ENCODE measurements around the gene OR52N4.
"Not testable (repeated sequence)": the region's sequence is repeated elsewhere in the genome, so short reads cannot be mapped to it uniquely, and the experiment has no call there.

The OR52N4 gene

DNA sequence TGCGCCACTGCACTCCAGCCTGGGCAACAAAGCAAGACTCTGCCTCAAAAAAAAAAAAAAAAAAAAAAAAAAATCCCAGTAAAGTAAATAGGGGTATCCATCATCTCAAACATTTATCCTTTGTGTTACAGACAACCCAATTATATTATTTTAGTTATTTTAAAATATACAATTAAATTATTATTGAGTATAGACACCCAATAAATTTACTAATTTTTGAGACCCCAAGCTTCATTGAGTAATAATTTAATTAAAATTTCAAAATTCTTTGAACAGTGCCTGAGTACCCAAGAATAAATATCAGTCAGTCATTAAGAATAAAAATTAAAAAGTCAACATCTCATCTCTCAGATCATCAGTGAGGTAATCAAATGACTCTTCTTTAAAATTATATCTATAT lies at the start of gene OR52N4:
TSS of gene OR52N4 (plus strand) at position 301 of the 400 bp plus-strand sequence. CDS start 498 bp downstream, outside the sequence.
- no peak for DNase-seq (ENCODE audit: low read depth in 2 of 2)

DNA sequence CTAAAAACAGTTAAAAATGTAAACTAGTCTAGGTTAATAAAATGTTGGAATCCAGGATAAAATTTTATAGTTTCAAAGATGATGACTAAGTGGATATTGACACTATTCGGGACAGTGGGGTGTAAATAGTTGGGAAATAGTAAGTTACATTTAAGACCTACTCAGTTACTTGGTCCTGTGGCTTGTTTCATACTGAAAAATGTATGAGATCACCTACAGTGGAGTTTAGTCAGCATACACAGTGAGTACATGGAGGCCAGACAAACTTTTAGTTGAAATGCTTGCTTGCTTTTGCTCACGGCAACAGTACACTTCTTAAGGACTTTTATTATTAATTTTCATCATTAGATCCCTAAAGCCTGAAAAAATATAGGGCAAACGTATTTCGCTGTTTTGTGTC lies 48.4 kb upstream of the OR52N4 start:
- no peak for DNase-seq (ENCODE audit: low read depth in 2 of 2)

DNA sequence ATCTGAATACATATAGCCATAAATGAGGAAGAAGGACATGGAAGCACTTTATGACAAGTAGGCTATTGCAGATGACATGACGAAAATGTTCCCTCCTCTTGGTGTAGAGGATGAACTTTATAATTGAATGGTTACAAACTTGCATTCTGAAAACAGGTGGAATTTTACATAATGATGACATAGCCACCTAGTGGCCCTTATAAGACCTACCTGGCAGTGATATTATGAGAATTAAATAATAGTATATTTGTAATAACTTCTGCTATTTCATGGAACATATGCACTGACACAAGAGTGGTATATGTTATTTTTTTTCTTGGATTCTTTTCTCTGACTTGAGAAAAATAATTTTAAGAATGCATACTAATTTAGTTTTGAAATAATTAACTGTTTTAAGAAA lies 41.5 kb upstream of the OR52N4 start:
- no peak for DNase-seq (ENCODE audit: low read depth in 2 of 2)

DNA sequence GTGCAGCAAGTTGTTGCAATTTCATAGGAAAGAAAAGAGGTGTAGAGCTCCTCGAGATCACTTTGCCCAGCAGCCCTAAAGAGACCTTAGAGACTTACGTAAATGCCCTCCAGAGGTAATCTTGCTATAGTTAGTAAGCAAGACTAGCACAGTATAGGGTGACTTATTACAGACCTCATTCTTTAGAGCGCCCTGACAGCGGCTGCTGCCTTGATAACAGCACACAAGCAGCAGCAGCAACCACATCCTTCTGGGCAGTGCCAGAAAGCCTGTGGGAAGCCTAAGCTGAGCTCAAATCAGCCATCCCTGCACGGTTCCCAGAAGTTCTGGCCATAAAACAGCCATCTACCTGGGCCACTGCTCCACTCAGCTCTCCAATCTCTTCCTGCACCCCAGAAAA lies 40.3 kb upstream of the OR52N4 start:
- DNase-seq (ENCODE audit: low read depth in 2 of 2), result no peak

DNA sequence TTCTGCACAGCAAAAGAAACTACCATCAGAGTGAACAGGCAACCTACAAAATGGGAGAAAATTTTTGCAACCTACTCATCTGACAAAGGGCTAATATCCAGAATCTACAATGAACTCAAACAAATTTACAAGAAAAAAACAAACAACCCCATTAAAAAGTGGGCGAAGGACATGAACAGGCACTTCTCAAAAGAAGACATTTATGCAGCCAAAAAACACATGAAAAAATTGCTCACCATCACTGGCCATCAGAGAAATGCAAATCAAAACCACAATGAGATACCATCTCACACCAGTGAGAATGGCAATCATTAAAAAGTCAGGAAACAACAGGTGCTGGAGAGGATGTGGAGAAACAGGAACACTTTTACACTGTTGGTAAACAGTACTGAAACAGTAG lies 37.5 kb upstream of the OR52N4 start:
- not testable (repeated sequence) for DNase-seq (ENCODE audit: low read depth in 2 of 2)

DNA sequence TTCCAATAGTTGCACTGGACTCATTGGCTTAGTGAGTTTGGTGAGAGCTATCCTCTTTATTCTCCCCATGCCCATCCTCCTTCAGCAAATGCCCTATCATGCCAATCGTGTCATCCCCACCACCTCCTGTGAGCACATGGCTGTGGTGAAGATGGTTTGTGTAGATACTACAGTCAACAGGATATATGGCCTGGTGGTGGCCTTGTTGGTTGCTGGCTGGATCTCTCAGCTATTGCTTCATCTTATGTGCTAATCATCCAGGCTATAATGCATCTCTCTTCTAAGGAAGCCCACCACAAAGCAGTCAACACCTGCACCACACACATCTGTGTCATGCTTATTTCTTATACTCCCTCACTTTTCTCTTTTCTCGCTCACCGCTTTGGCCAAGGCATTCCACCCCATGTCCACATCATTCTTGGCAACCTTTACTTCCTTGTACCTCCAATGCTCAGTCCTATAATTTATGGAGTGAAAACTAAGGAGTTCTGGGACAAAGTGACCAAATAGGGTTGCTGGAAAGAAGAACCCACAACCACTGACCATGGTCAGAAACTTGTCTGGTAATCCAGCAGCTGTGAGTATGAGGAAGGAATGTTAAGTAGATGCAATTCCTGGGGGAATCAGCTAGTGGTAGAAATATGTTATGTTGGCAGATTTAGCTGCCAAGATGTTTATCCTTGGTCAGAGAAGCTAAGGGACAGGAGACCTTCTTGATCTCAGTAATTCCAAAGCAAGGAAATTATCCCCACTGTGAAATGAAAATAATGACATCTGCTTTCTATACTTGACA lies 34.1 kb upstream of the OR52N4 start:
- DNase-seq (ENCODE audit: low read depth in 2 of 2), result no peak

DNA sequence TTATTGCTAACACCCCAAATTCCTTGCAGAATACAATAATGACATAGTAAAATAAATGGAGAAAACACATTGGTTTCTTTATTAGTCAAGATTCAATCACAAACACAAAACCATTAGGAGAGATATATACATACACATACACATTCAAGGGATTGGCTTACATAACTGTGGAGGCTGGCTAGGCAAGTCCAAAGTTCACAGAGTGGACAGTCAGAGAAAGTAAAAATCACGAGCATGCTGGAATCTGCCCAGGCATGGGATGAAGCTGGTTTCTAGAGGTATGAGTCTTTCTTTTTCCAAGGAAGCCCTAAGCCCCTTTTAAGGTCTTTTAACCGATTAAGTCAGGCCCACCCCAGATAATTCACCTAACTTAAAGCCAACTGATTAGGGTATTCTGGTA lies 31.4 kb upstream of the OR52N4 start:
- DNase-seq (ENCODE audit: low read depth in 2 of 2), result no peak

DNA sequence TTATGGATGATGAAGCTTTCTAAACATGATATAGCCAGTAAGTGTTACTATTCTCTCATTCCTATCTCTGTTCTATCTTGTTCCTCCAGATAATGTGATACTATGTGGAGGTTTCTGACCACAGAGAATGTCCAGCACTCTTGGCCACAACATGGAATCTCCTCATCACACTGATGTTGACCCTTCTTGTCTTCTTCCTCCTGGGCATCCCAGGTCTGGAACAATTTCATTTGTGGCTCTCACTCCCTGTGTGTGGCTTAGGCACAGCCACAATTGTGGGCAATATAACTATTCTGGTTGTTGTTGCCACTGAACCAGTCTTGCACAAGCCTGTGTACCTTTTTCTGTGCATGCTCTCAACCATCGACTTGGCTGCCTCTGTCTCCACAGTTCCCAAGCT lies 27.7 kb upstream of the OR52N4 start:
- no peak for DNase-seq (ENCODE audit: low read depth in 2 of 2)

DNA sequence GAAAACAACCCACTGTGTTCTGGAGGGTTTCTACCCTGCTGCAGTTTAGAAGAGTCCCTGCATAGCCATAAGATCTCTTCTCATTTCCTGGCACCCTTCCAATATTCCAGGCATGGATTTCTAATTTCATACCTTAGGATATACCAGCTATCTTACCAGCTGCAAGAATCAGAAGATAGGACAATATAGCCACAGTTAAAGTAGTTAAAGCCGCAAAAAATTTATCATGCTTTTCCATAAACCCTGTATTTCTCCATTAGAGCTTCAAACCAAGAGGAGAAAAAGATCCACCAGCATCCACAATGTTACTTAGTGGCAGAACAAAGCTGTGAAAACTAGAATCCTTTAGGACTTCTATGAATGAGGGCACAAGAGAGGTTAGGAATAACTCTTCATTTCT lies 26.4 kb upstream of the OR52N4 start:
- DNase-seq (ENCODE audit: low read depth in 2 of 2), result no peak

DNA sequence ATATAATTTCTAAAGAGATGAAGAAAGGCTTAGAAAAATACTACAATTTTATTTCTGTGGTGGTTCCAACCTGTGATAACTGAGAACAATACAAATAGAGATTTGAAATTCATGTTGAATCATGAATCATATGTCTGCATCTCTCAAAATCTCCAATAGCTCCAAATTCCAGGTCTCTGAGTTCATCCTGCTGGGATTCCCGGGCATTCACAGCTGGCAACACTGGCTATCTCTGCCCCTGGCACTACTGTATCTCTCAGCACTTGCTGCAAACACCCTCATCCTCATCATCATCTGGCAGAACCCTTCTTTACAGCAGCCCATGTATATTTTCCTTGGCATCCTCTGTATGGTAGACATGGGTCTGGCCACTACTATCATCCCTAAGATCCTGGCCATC lies 17.6 kb upstream of the OR52N4 start, which contains the start of gene OR56B1:
TSS of gene OR56B1 (plus strand) at position 53 of the 400 bp plus-strand sequence. CDS start at position 122, 69 bp downstream.
- DNase-seq (ENCODE audit: low read depth in 2 of 2), result no peak

DNA sequence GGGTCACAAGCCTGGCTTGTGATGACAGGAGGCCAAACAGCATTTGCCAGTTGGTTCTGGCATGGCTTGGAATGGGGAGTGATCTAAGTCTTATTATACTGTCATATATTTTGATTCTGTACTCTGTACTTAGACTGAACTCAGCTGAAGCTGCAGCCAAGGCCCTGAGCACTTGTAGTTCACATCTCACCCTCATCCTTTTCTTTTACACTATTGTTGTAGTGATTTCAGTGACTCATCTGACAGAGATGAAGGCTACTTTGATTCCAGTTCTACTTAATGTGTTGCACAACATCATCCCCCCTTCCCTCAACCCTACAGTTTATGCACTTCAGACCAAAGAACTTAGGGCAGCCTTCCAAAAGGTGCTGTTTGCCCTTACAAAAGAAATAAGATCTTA lies 17.0 kb upstream of the OR52N4 start:
- no peak for DNase-seq (ENCODE audit: low read depth in 2 of 2)

DNA sequence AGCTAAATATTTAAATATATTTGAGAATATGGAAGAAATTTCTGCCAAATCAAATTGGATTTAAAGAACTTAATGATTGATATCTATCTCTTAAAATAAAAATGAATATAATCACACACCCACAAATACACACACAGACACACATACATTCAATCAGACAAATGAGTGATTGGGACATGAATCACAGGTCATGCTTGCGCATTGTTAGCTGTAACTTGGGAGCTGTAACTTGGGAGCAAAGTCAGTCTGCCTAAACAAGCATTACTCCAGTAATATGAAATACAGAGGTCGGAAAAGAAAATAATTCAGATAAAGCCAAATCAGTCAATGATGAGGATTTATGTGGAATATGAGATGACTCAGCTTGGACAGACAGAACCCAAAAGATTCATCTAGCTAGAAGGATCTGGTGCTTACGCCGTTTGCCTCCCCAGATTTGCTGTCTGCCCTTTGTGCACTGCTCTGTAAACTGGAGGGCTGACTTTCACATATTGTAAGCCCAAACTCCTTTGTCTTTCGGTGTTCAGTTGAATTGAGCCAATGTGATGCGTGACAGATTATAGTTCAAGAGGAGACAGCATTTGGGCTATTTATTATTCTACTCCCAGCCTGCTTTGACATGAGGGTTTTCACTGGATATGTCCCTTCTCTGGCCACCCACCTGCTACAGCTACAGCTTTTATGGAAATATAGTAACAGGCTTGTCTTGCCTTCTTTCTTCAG lies 16.2 kb upstream of the OR52N4 start:
- no peak for DNase-seq (ENCODE audit: low read depth in 2 of 2)

DNA sequence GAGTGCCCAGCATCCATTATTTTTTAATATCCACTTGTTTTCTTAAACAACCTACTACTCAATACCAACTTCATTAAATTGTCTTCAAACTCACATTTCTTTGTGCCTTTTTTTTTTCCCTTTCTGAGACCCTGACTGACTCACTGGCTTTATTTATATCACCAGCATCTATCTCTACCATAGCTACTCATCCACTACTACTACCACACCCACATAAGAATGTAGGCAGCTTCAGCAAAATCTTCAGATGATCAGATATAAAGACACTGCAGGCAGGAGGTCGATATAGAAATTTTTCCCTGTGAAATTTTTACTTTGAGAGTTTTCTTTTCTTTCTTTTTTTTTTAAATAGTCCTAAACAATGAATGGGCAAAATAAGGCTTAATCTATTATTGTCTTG lies 15.6 kb upstream of the OR52N4 start:
- DNase-seq (ENCODE audit: low read depth in 2 of 2), result no peak

DNA sequence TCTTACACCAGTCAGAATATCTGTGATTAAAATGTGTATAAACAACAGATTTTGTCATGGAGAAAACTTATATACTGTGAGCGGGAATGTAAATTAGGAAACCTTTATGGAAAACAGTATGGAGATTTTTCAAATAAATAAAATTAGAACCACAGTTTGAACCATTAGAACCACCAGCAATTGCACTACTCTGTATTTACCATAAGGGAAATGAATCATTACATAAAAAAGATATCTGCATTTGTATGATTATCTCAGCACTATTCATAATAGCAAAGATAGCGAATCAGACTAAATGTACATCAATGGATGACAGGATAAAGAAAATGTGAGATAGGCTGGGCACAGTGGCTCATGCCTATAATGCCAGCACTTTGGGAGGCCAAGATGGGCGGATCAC lies 7.4 kb upstream of the OR52N4 start:
- no peak for DNase-seq (ENCODE audit: low read depth in 2 of 2)

DNA sequence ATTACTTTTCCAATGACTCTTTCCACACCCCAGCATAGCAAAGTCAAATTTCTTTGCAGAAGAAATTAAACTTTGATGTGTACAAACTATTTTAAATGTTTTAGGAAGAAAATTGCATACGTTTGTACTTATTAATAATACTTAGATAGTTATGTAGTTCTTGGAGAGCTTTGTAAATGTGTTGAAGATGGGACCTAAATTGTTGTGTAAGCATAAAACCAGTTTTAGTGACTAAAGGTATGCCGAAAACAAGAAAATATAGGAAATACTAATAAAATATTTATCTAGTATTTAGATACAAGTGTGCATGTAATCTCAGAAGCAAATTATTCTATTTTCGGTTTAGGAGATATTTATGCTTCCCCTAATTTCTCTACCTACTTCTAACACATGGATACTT lies 4.2 kb upstream of the OR52N4 start:
- no peak for DNase-seq (ENCODE audit: low read depth in 2 of 2)

DNA sequence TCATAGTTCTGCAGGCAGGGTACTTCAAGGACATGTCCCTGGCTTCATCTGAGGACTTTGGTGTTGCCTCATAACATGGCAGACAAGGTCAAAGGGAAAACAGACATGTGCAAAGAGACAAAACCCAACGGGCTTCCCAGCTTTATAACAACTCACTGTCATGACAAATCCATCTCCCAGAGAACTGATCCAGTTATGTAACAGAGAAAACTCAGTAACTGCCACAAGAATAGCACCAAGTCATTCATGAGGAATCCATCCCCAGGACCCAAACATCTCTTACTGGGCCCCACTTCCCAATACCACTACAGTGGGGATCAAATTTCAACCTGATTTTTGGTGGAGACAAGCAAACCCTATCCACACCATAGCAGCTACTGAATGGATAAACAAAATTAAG lies 13.0 kb downstream of the OR52N4 start:
- no peak for DNase-seq (ENCODE audit: low read depth in 2 of 2)

DNA sequence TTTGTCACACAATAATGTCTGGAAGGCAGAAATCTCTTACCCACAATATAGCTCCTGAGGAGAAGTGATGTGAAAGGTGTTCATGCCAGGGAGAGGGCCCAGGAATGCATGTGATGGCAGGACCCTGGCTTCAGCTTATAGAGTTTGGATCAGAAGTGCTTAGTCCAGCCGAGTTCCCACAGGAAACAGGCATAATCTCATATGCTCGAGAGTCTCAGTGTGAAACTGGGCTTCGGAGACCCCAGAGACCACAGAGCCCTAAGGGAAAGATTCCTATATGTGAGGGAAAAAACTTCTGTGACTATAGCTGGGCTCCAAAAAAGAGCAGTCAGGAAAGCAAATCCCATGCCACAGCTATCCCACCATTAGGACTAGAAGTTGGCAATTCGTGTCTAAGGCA lies 29.2 kb downstream of the OR52N4 start, which contains the start of gene OR52N5:
TSS of gene OR52N5 (minus strand) at position 101 of the 400 bp plus-strand sequence. CDS start 4,721 bp downstream, outside the sequence.
- no peak for DNase-seq (ENCODE audit: low read depth in 2 of 2)

DNA sequence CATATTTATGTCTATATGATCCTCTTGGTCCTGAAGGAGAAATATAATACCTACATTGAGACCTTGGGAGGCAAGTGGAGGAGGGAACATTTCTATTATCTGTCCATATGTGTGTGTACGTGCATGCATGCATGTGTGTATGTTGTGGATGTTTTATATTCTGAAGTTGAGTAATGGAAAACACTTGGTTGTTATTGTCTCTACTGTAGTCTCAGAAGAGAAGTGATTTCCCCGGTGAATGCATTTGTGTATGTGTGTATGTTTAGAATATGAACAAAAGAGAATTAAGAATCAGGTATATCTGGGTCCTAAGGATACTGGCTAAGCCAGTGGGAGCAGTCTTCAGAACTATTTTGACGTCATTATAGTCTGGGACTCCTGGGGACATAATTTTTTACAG lies 37.1 kb downstream of the OR52N4 start, which contains the start of gene OR52N1:
TSS of gene OR52N1 (minus strand) at position 101 of the 400 bp plus-strand sequence. CDS start 2,449 bp downstream, outside the sequence.
- no peak for DNase-seq (ENCODE audit: low read depth in 2 of 2)

DNA sequence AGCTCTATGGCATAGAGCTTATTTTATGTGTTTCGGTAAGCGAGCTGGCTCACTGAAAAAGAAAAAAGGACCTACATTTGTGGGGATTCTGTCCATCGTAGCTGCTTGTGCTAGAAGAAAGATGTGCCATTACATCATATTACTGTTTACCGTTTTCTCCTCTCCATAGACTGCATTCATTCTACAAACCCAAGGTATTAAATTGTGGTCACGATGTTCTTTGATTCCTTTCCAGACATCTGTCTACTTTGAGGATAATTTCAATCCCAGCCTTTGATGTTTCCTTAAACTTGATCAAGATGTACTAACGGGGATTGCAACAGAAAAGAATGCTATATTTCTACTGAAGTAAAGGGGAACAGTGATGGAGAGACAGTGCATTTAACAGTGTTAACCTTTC lies 42.5 kb downstream of the OR52N4 start:
- DNase-seq (ENCODE audit: low read depth in 2 of 2), result no peak

DNA sequence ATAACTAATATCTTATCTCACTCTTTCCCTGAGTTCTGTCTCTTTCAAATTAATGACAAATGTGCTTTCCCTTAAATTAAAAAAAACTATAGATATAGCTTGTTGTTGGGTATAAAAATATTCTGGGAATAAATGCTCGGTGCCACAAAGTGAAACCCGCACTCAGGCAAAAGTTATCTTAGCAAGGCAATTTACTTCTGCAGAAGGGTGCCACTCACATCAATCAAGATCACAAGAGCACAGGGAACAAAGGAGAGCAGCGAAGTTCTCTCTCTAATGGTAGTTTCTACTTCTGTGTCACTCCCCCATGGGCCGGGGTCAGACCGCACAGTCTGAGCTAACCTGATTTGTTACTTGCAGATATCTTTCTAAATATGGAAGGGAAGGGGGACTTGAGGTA lies 49.9 kb downstream of the OR52N4 start:
- DNase-seq (ENCODE audit: low read depth in 2 of 2), result no peak
